ENCODE results near the gene CCNE1.

GRCh38 chr19:29771708-29772414 is 39.9 kb upstream of the CCNE1 start:
- TF ChIP-seq, protein P1, sequence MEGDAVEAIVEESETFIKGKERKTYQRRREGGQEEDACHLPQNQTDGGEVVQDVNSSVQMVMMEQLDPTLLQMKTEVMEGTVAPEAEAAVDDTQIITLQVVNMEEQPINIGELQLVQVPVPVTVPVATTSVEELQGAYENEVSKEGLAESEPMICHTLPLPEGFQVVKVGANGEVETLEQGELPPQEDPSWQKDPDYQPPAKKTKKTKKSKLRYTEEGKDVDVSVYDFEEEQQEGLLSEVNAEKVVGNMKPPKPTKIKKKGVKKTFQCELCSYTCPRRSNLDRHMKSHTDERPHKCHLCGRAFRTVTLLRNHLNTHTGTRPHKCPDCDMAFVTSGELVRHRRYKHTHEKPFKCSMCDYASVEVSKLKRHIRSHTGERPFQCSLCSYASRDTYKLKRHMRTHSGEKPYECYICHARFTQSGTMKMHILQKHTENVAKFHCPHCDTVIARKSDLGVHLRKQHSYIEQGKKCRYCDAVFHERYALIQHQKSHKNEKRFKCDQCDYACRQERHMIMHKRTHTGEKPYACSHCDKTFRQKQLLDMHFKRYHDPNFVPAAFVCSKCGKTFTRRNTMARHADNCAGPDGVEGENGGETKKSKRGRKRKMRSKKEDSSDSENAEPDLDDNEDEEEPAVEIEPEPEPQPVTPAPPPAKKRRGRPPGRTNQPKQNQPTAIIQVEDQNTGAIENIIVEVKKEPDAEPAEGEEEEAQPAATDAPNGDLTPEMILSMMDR (optimal IDR thresholded peaks at IDR 0.05 in 1 of 3, IDR thresholded peaks at IDR 0.05 in 1 of 3, conservative IDR thresholded peaks at IDR 0.05 in 1 of 3; ENCODE audit: extremely low read depth in 1 of 3, insufficient read depth in 2 of 3, low read length in 3 of 3): peak; percentile 70 to 90 (median 73)
- no peak for TF ChIP-seq EZH2 (IDR thresholded peaks at IDR 0.05; ENCODE audit: low read length)

Data from keratinocyte (primary cell).